Non-pigmented ciliary epithelial cell (primary cell): ENCODE measurements around the gene SETD7.

Experiments
- DNase-seq: peaks from one replicate; pipeline ENCODE4 v3.0.0-alpha.2; 2010; ENCODE audit warnings: low read depth

Gene SETD7

GRCh38 chr4:139568206-139568955 lies 12.4 kb upstream of the SETD7 start:
- DNase-seq: no peak

- no peak for DNase-seq
These were observed 11.3 kb upstream of the SETD7 start for GRCh38 chr4:139567159-139567870.

- no peak for DNase-seq
These were observed 8.5 kb upstream of the SETD7 start for GRCh38 chr4:139564502-139564901.

GRCh38 chr4:139563515-139563914 lies 7.5 kb upstream of the SETD7 start:
- DNase-seq: no peak

GRCh38 chr4:139562839-139563238 lies 6.8 kb upstream of the SETD7 start:
- no peak for DNase-seq

- DNase-seq: no peak
These were observed 6.2 kb upstream of the SETD7 start for GRCh38 chr4:139562067-139562684.

GRCh38 chr4:139560406-139561104 lies 4.5 kb upstream of the SETD7 start:
- DNase-seq: no peak

GRCh38 chr4:139559687-139560086 lies 3.7 kb upstream of the SETD7 start:
- DNase-seq: no peak

- no peak for DNase-seq
These were observed 3.1 kb upstream of the SETD7 start for GRCh38 chr4:139559089-139559479.

- no peak for DNase-seq
These were observed 2.4 kb upstream of the SETD7 start for GRCh38 chr4:139558235-139559088.

- no peak for DNase-seq
These were observed 1.6 kb upstream of the SETD7 start for GRCh38 chr4:139557556-139558110.

- DNase-seq: no peak
These were observed 921 bp upstream of the SETD7 start for GRCh38 chr4:139556724-139557555.

GRCh38 chr4:139555705-139556070 lies 331 bp downstream of the SETD7 start:
- no peak for DNase-seq

- DNase-seq: peak; percentile 60
These were observed 920 bp downstream of the SETD7 start for GRCh38 chr4:139554893-139555704.

GRCh38 chr4:139554642-139554892 lies 1.5 kb downstream of the SETD7 start:
- DNase-seq: no peak

GRCh38 chr4:139553751-139554641 lies 2.0 kb downstream of the SETD7 start:
- DNase-seq: no peak

- no peak for DNase-seq
These were observed 3.3 kb downstream of the SETD7 start for GRCh38 chr4:139552517-139553307.
